Keratinocyte (primary cell): ENCODE measurements around the gene FN3KRP.

ENCODE experiments used
- CTCF ChIP-seq, 3 experiments: IDR thresholded peaks in 1 of 3; conservative IDR thresholded peaks in 1 of 3; optimal IDR thresholded peaks in 1 of 3; 2 replicates in 2 of 3; 3 replicates in 1 of 3; pipeline versions ENCODE3 to v1.5.1; 2011; ENCODE audit warnings: low read length in 3 of 3, mild to moderate bottlenecking in 3 of 3, moderate library complexity in 2 of 3, control low read depth in 1 of 3, inconsistent platforms in 1 of 3; ENCODE audit not compliant: insufficient read depth in 2 of 3; ENCODE audit errors: extremely low read depth in 1 of 3
- EZH2 ChIP-seq: IDR thresholded peaks from one replicate; pipeline ENCODE4 v1.6.1; 2012; ENCODE audit warnings: inconsistent platforms, mild to moderate bottlenecking, low read length, moderate library complexity

- no peak for TF ChIP-seq CTCF (optimal IDR thresholded peaks at IDR 0.05 in 1 of 3, IDR thresholded peaks at IDR 0.05 in 1 of 3, conservative IDR thresholded peaks at IDR 0.05 in 1 of 3; ENCODE audit: extremely low read depth in 1 of 3, insufficient read depth in 2 of 3, low read length in 3 of 3)
- TF ChIP-seq EZH2, result no peak
These were observed 35.0 kb upstream of the FN3KRP start for GRCh38 chr17:82681547-82681946.
